Measurements from ENCODE around the gene ADAM33.

GRCh38 chr20:3622406-3622805, 59.4 kb downstream of the ADAM33 start:
- TF ChIP-seq CTCF (conservative IDR thresholded peaks at IDR 0.05; ENCODE audit: low read depth in 2 of 2) (no peak), REST (IDR thresholded peaks at IDR 0.05; ENCODE audit: unreplicated experiment) (no peak), POLR2AphosphoS5 (IDR thresholded peaks at IDR 0.05; ENCODE audit: low read depth) (no peak), EZH2 (IDR thresholded peaks at IDR 0.05; ENCODE audit: low read depth, unreplicated experiment) (no peak), STAT1 (IDR thresholded peaks at IDR 0.05; ENCODE audit: unreplicated experiment) (no peak), ZNF331 (CRISPR knock-in tag; IDR thresholded peaks at IDR 0.05; ENCODE audit: low read depth) (no peak)
